Omental fat pad (tissue), 4 donors: ENCODE measurements around the gene TNFRSF17. TPM values are rescaled to one million over a fixed set of nuclear protein-coding genes. Genes with fewer than 3 reads are reported as not detected.
A peak's percentile ranks its signal among the peaks of the same experiment; 100 is the strongest.
"Not testable (repeated sequence)": the region's sequence is repeated elsewhere in the genome, so short reads cannot be mapped to it uniquely, and the experiment has no call there.

Experiments
- ATAC-seq: fragments of 150-250 bp; one replicate; pipeline ENCODE4 v1.9.1; 2016; ENCODE audit warnings: mild to moderate bottlenecking, moderate library complexity; ENCODE audit not compliant: low FRiP score
- DNase-seq: peaks from one replicate; pipeline ENCODE4 v3.0.0-alpha.2; 2019; ENCODE audit warnings: low spot score
- total RNA-seq, 4 donors: library from RNA; depleted of rRNA; stranded (reverse); fragments of >200 nt; gene quantifications; one replicate each; pipeline ENCODE4 v1.1.0, GENCODE V29; 2016
- TF ChIP-seq, protein P1 (sequence below), 3 donors: fragments of 450-650 bp; IDR thresholded peaks; one replicate each; pipeline ENCODE4 v1.5.1; 2016 to 2017; ENCODE audit warnings: antibody characterized with exemption in 3 of 3, mild to moderate bottlenecking in 3 of 3, moderate library complexity in 2 of 3

TNFRSF17 gene
- 1 to 10 TPM in 1 of 4 donors, not detected in 3; 1.2 TPM for total RNA-seq

DNA sequence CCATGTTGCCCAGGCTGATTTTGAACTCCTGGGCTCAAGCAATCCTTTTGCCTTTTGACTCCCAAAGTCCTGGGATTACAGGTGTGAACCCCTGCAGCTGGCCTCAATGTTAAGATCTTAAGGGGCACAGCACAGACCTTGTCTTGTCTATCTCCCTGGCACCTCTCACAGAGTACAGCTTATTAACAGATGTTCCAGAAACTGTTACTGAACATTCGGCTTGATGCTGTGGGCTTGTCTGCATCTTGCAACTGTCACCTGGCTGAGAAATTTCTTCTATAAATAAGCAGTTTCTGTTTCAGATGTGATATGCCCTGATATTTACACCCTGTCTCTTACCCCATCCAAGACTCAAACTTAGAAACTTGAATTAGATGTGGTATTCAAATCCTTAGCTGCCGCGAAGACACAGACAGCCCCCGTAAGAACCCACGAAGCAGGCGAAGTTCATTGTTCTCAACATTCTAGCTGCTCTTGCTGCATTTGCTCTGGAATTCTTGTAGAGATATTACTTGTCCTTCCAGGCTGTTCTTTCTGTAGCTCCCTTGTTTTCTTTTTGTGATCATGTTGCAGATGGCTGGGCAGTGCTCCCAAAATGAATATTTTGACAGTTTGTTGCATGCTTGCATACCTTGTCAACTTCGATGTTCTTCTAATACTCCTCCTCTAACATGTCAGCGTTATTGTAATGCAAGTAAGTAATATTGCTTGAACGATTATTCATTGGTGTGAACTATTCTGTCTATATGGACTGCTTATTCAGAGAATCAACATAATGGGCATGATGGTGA, at the start of gene TNFRSF17:
Gene TNFRSF17, plus strand, starts transcription at position 450 of the 791 bp plus-strand sequence. Its CDS starts 115 bp downstream, at position 565.
- ATAC-seq: no peak
- TF ChIP-seq, protein P1, sequence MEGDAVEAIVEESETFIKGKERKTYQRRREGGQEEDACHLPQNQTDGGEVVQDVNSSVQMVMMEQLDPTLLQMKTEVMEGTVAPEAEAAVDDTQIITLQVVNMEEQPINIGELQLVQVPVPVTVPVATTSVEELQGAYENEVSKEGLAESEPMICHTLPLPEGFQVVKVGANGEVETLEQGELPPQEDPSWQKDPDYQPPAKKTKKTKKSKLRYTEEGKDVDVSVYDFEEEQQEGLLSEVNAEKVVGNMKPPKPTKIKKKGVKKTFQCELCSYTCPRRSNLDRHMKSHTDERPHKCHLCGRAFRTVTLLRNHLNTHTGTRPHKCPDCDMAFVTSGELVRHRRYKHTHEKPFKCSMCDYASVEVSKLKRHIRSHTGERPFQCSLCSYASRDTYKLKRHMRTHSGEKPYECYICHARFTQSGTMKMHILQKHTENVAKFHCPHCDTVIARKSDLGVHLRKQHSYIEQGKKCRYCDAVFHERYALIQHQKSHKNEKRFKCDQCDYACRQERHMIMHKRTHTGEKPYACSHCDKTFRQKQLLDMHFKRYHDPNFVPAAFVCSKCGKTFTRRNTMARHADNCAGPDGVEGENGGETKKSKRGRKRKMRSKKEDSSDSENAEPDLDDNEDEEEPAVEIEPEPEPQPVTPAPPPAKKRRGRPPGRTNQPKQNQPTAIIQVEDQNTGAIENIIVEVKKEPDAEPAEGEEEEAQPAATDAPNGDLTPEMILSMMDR (IDR thresholded peaks at IDR 0.05): no peak
- no peak for DNase-seq

DNA sequence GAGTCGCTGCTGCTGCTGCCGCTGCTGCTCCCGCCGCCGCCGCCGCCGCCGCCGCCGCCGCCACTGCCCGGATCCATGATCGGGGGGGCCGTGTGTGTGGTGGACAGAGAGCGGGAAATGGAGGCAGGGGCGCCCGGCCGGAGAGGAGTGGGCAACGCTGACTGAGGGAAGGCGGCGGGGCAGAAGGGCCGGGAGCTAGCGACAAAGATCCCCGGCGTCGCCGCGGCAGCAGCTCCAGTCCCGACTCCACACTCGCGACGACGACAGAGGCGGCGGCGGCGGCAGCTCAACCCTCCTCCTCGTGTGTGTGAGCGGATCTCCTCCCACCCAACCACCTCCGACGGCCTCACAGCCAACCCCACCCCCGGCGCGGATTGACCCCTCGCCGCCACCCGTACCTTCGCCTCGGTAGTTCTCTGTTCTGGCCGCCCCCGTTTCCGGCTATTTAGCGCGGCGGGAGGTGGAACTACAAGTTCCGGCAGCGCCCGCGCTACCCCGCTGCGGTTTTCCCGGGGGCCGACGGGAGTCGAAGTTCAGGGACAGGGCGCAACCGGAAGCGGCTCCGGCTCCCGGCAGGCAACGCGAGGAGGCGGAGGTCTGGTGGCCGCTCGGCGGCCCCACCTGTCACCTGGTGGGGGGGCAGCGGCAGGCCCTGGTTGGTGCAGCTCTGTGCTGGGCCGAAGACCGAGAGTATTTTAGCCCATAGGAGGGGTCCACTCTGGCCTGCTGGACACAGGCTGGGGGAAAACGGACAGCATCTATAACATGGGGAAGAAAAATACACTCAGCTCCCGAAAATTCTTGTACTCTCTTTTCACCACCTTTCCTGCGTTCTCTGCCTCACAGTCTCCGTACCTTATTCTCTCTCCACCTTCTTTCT, 49.1 kb upstream of the TNFRSF17 start, which contains the start of gene GSPT1:
Gene GSPT1, minus strand, starts transcription at position 313 of the 880 bp plus-strand sequence. Its CDS starts 236 bp downstream, at position 77.
- DNase-seq: peak; percentile 98
- ATAC-seq: peak; percentile 99
- TF ChIP-seq, protein P1 (IDR thresholded peaks at IDR 0.05): peak in 1 of 3 donors; percentile 58

DNA sequence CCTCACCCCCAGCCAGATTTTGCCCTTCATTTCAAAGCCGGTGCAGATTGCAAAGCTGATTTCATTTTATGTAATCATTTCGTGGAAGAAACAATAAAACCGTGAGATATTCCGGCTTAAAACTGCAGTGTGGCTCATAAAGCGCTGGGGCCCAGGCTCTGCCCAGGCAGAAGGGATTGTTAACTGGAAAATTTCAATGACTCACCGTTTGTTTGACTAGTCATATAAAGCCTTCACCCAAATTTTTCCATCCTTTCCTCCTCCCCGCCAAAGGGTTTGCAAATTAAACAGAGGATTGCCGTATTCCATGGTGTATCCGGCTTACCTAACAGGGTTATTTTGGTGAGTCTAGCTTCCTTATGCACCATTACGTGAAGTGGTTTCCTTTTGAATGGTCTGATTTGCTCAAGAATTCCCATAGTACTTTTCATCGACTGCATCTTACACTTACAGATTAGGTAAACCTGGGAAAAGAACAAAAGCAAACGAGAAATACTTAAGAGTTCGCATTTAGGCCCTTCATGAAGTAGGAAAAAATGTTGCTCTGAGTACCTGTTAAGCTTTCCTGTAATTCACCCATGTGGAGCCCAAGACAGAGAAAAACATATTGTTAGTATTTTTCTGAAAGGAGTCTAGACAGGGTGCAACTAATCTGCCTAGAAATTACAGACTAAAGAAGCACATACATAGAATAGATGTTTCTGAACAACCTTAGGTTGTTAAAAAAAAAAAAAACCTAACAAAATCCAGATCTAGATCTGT, 48.3 kb upstream of the TNFRSF17 start:
- DNase-seq: no peak
- TF ChIP-seq, protein P1 (IDR thresholded peaks at IDR 0.05): no peak
- no peak for ATAC-seq

- ATAC-seq, DNase-seq: not testable (repeated sequence)
Observed at GRCh38 chr16:11924046-11924445, 41.0 kb upstream of the TNFRSF17 start.

DNA sequence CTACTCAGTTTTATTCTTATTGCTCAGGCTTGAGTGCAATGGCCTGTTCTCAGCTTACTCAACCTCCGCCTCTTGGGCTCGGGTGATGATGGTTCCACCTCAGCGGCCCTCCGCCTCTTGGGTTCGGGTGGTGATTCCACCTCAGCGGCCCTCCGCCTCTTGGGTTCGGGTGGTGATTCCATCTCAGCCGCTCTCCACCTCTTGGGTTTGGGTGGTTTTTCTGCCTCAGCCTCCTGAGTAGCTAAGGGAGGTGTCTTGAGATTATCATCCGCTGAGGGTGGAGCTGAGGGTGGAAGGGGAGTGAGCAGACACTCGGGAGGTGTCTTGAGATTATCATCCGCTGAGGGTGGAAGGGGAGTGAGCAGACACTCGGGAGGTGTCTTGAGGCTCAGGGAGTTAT, 37.7 kb upstream of the TNFRSF17 start:
- DNase-seq, ATAC-seq: not testable (repeated sequence)

DNA sequence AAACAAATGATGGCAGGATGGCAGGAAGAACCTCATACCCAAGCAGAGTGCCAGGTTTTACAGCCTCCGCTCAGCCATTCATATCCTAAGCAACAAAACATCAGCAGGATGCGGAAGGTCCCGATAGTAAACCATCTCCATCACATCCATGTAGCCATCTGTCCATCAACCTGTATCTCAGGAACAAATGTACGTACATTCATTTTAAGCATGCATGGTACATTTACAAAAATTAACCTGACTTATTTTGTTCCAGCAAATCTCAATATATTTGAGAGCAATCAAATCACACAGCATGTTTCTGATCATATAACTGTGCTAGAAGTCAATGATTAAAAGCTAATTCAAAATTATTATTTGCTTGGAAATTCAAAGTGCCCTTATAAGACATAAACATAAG, 23.1 kb upstream of the TNFRSF17 start, which contains the start of gene NPIPB2:
Gene NPIPB2, minus strand, starts transcription at position 101 of the 400 bp plus-strand sequence. Its CDS starts 0 bp downstream, at position 101.
- not testable (repeated sequence) for ATAC-seq, DNase-seq

- no peak for DNase-seq
- TF ChIP-seq, protein P1 (IDR thresholded peaks at IDR 0.05): no peak
- ATAC-seq: no peak
Observed at GRCh38 chr16:11946433-11946832, 18.6 kb upstream of the TNFRSF17 start.

- TF ChIP-seq, protein P1 (IDR thresholded peaks at IDR 0.05): no peak
- no peak for DNase-seq
- no peak for ATAC-seq
Observed at GRCh38 chr16:11948819-11949218, 16.2 kb upstream of the TNFRSF17 start.
